ENCODE results near the gene SDK2.

Gene SDK2

GRCh38 chr17:73437826-73438225 is 206.4 kb downstream of the SDK2 start:
- DNase-seq = no peak

GRCh38 chr17:73436954-73437353 is 207.3 kb downstream of the SDK2 start:
- no peak for DNase-seq

- DNase-seq = no peak
Observed at GRCh38 chr17:73435412-73435811, 208.8 kb downstream of the SDK2 start.

GRCh38 chr17:73434154-73434553 is 210.1 kb downstream of the SDK2 start:
- no peak for DNase-seq

- no peak for DNase-seq
Observed at GRCh38 chr17:73433501-73433900, 210.7 kb downstream of the SDK2 start.

- no peak for DNase-seq
Observed at GRCh38 chr17:73432624-73433190, 211.5 kb downstream of the SDK2 start.

- no peak for DNase-seq
Observed at GRCh38 chr17:73431401-73432205, 212.6 kb downstream of the SDK2 start.

GRCh38 chr17:73430848-73431247 is 213.4 kb downstream of the SDK2 start:
- no peak for DNase-seq

GRCh38 chr17:73430165-73430680 is 214.0 kb downstream of the SDK2 start:
- DNase-seq = no peak

- DNase-seq = peak; percentile 89
Observed at GRCh38 chr17:73429440-73430164, 214.6 kb downstream of the SDK2 start.

GRCh38 chr17:73427198-73427597 is 217.0 kb downstream of the SDK2 start:
- no peak for DNase-seq

- DNase-seq = no peak
Observed at GRCh38 chr17:73424571-73424970, 219.7 kb downstream of the SDK2 start.

GRCh38 chr17:73423806-73424205 is 220.4 kb downstream of the SDK2 start:
- DNase-seq = no peak

- no peak for DNase-seq
Observed at GRCh38 chr17:73423159-73423715, 221.0 kb downstream of the SDK2 start.

GRCh38 chr17:73422121-73422520 is 222.1 kb downstream of the SDK2 start:
- DNase-seq = no peak

GRCh38 chr17:73420897-73421296 is 223.3 kb downstream of the SDK2 start:
- DNase-seq = no peak

- no peak for DNase-seq
Observed at GRCh38 chr17:73419881-73420280, 224.4 kb downstream of the SDK2 start.

- DNase-seq = no peak
Observed at GRCh38 chr17:73419051-73419450, 225.2 kb downstream of the SDK2 start.

- DNase-seq = no peak
Observed at GRCh38 chr17:73415782-73416181, 228.5 kb downstream of the SDK2 start.

GRCh38 chr17:73414171-73414955 is 229.9 kb downstream of the SDK2 start:
- no peak for DNase-seq

GRCh38 chr17:73412914-73413313 is 231.3 kb downstream of the SDK2 start:
- no peak for DNase-seq

- no peak for DNase-seq
Observed at GRCh38 chr17:73411313-73411747, 232.9 kb downstream of the SDK2 start.

Measured in activated CD4-positive, alpha-beta T cell treated with anti-CD3 and anti-CD28 coated beads, Interleukin-2, amount 50 U/mL, for 1 hour (primary cell).